Body of pancreas (tissue), 4 donors: ENCODE results near the gene GRHL1. TPM values are rescaled to one million over a fixed set of nuclear protein-coding genes. Genes with fewer than 3 reads are reported as not detected.

ENCODE experiments used
- ATAC-seq: fragments of 150-250 bp; one replicate; pipeline ENCODE4 v1.9.1; 2016
- DNase-seq, 4 donors: peaks; one replicate each; pipeline ENCODE4 v3.0.0-alpha.2; 2019
- H3K27ac ChIP-seq, 4 donors: fragments of 200-600 bp; sonication (generic); 1 replicate in 3 of 4; 2 replicates in 1 of 4; pipeline versions ENCODE4 v1.5.1 to v1.6.1; 2016 to 2019; ENCODE audit warnings: mild to moderate bottlenecking in 1 of 4, mixed read lengths in 1 of 4, moderate library complexity in 1 of 4
- H3K27me3 ChIP-seq, 2 donors: fragments of 200-600 bp; sonication (generic); one replicate each; pipeline ENCODE4 v1.6.0; 2016; ENCODE audit warnings: mild to moderate bottlenecking in 1 of 2
- H3K36me3 ChIP-seq, 2 donors: fragments of 200-600 bp; sonication (generic); replicated peaks in 1 of 2; 2 replicates each; pipeline ENCODE4 v1.5.1; 2016; ENCODE audit warnings: low read depth in 2 of 2; ENCODE audit not compliant: insufficient read depth in 1 of 2
- H3K4me1 ChIP-seq: fragments of 200-600 bp; sonication (generic); one replicate; pipeline ENCODE4 v1.6.0; 2016
- H3K4me3 ChIP-seq, 2 donors: fragments of 200-600 bp; sonication (generic); 1 replicate in 1 of 2; 2 replicates in 1 of 2; pipeline ENCODE4 v1.5.1; 2016 to 2019
- H3K9me3 ChIP-seq, 3 donors: fragments of 200-600 bp; sonication (generic); 1 replicate in 2 of 3; 2 replicates in 1 of 3; pipeline ENCODE4 v1.5.1; 2016
- CTCF ChIP-seq, 7 experiments: fragments of 450-650 bp in 4 of 7; fragments of 200-600 bp in 3 of 7; sonication (generic) in 3 of 7; IDR thresholded peaks; one replicate each; pipeline ENCODE4 v1.5.1; 2016 to 2019; ENCODE audit warnings: antibody characterized with exemption in 7 of 7
- POLR2A ChIP-seq, 3 donors: fragments of 450-650 bp; IDR thresholded peaks; one replicate each; pipeline ENCODE4 v1.6.1; 2016; ENCODE audit warnings: antibody characterized with exemption in 3 of 3, mild to moderate bottlenecking in 2 of 3
- WGBS, 2 donors: methylation state at CpG; one replicate each; pipeline ENCODE4 v1.1.5; 2017; 5-methylcytosine and 5-hydroxymethylcytosine counted together
- intact Hi-C: fragments of 100-400 bp; cut with DNase I; formaldehyde crosslinking; loops from one replicate; pipeline ENCODE4 v1.15.1; 2023
- total RNA-seq, 2 donors: library from RNA; depleted of rRNA; stranded (reverse); fragments of >200 nt; gene quantifications; one replicate each; pipeline ENCODE4 v1.1.0, GENCODE V29; 2016

Gene GRHL1
- total RNA-seq, 2 donors from 2014 or later, result 2.0 to 4.2 TPM

GRCh38 chr2:9939587-9940485 is 11.7 kb upstream of the GRHL1 start:
- DNase-seq (no peak), ATAC-seq (no peak)
- TF ChIP-seq CTCF (IDR thresholded peaks at IDR 0.05) (no peak), POLR2A (IDR thresholded peaks at IDR 0.05) (no peak)
- H3K36me3 ChIP-seq, result no peaks in the 10 kb centered on the region
- no peaks in the 10 kb centered on the region for H3K9me3 ChIP-seq
- WGBS, 2 donors, result 34 to 41% methylated on average over 9 of the region's 9 CpGs
- peaks cover 17% of the 10 kb centered on the region for H3K4me1 ChIP-seq
- intact Hi-C loops, result no loop called here
- H3K4me3 ChIP-seq, result no peak overlapping the region
- H3K27ac ChIP-seq, result peak overlapping the region in 3 of 4 donors; percentile 15 to 31 (median 17)
- H3K27me3 ChIP-seq, result no peaks in the 10 kb centered on the region

- H3K4me3 ChIP-seq, result no peak overlapping the region
- H3K9me3 ChIP-seq, result no peaks in the 10 kb centered on the region
- no peak for TF ChIP-seq CTCF (IDR thresholded peaks at IDR 0.05)
- no peak for TF ChIP-seq POLR2A (IDR thresholded peaks at IDR 0.05)
- intact Hi-C loops, result no loop called here
- ATAC-seq (no peak), DNase-seq (no peak)
- no peak overlapping the region for H3K27ac ChIP-seq
- no peaks in the 10 kb centered on the region for H3K36me3 ChIP-seq
- H3K4me1 ChIP-seq, result peaks cover 25% of the 10 kb centered on the region
- H3K27me3 ChIP-seq, result no peaks in the 10 kb centered on the region
- 85% methylated on average over 13 of the region's 13 CpGs for WGBS, 2 donors
Measured at GRCh38 chr2:9941196-9941995, 10.1 kb upstream of the GRHL1 start.

- 77 to 78% methylated on average over 6 of the region's 6 CpGs for WGBS, 2 donors
- Histone ChIP-seq H3K36me3 (no peaks in the 10 kb centered on the region), H3K9me3 (no peaks in the 10 kb centered on the region), H3K27ac (no peak overlapping the region), H3K4me3 (no peak overlapping the region), H3K27me3 (no peaks in the 10 kb centered on the region), H3K4me1 (peaks cover 25% of the 10 kb centered on the region)
- no peak for DNase-seq
- intact Hi-C loops, result no loop called here
- TF ChIP-seq POLR2A (IDR thresholded peaks at IDR 0.05) (no peak), CTCF (IDR thresholded peaks at IDR 0.05) (no peak)
- ATAC-seq, result no peak
Measured at GRCh38 chr2:9941996-9942390, 9.5 kb upstream of the GRHL1 start.

- peaks cover 24% of the 10 kb centered on the region for H3K4me1 ChIP-seq
- no peaks in the 10 kb centered on the region for H3K9me3 ChIP-seq
- H3K27me3 ChIP-seq, result no peaks in the 10 kb centered on the region
- intact Hi-C loops, result no loop called here
- no peak overlapping the region for H3K27ac ChIP-seq
- ATAC-seq (no peak), DNase-seq (no peak)
- H3K4me3 ChIP-seq, result no peak overlapping the region
- H3K36me3 ChIP-seq, result no peaks in the 10 kb centered on the region
- 54 to 59% methylated on average over 3 of the region's 3 CpGs for WGBS, 2 donors
- TF ChIP-seq CTCF (IDR thresholded peaks at IDR 0.05) (no peak), POLR2A (IDR thresholded peaks at IDR 0.05) (no peak)
Measured at GRCh38 chr2:9944330-9944758, 7.1 kb upstream of the GRHL1 start.
